ENCODE data around the gene CD320.

Gene CD320

GRCh38 chr19:8337728-8338127 lies 29.6 kb upstream of the CD320 start:
- Mint-ChIP-seq H3K36me3 (no peaks in the 10 kb centered on the region), H3K9me3 (no peaks in the 10 kb centered on the region), H3K27me3 (peaks cover 19% of the 10 kb centered on the region)

GRCh38 chr19:8336660-8337059 lies 28.5 kb upstream of the CD320 start:
- peaks cover 19% of the 10 kb centered on the region for H3K27me3 Mint-ChIP-seq
- no peak overlapping the region for H3K27ac Mint-ChIP-seq
- no peaks in the 10 kb centered on the region for H3K36me3 Mint-ChIP-seq
- DNase-seq (ENCODE audit: low spot score in 2 of 2) = no peak
- no peaks in the 10 kb centered on the region for H3K9me3 Mint-ChIP-seq
- peaks cover 9% of the 10 kb centered on the region for H3K4me1 Mint-ChIP-seq
- H3K4me3 Mint-ChIP-seq = no peak overlapping the region
- no peak for ATAC-seq (ENCODE audit: low read depth)

More at GRCh38 chr19:8337728-8338127, 29.6 kb upstream of the CD320 start:
- Mint-ChIP-seq H3K27ac (no peak overlapping the region), H3K4me3 (no peak overlapping the region), H3K4me1 (peaks cover 9% of the 10 kb centered on the region)
- ATAC-seq (ENCODE audit: low read depth) (no peak), DNase-seq (ENCODE audit: low spot score in 2 of 2) (no peak)

- H3K27me3 Mint-ChIP-seq = peaks cover 19% of the 10 kb centered on the region
- ATAC-seq (ENCODE audit: low read depth) (no peak), DNase-seq (ENCODE audit: low spot score in 2 of 2) (no peak)
- H3K4me1 Mint-ChIP-seq = peaks cover 9% of the 10 kb centered on the region
- no peaks in the 10 kb centered on the region for H3K9me3 Mint-ChIP-seq
- H3K27ac Mint-ChIP-seq = no peak overlapping the region
- no peaks in the 10 kb centered on the region for H3K36me3 Mint-ChIP-seq
- peak overlapping the region; percentile 44 for H3K4me3 Mint-ChIP-seq
Observed at GRCh38 chr19:8336072-8336569, 28.0 kb upstream of the CD320 start.

GRCh38 chr19:8335343-8336071 lies 27.3 kb upstream of the CD320 start:
- peak; percentile 75 for ATAC-seq (ENCODE audit: low read depth)
- H3K4me3 Mint-ChIP-seq = peak overlapping the region; percentile 44
- peaks cover 16% of the 10 kb centered on the region for H3K27me3 Mint-ChIP-seq
- no peak for DNase-seq (ENCODE audit: low spot score in 2 of 2)
- no peaks in the 10 kb centered on the region for H3K9me3 Mint-ChIP-seq
- peaks cover 7% of the 10 kb centered on the region for H3K4me1 Mint-ChIP-seq
- no peak overlapping the region for H3K27ac Mint-ChIP-seq
- H3K36me3 Mint-ChIP-seq = no peaks in the 10 kb centered on the region

- peak; percentile 25 for ATAC-seq (ENCODE audit: low read depth)
Observed at GRCh38 chr19:8334458-8335342, 26.5 kb upstream of the CD320 start.

GRCh38 chr19:8333767-8334457 lies 25.8 kb upstream of the CD320 start:
- peaks cover 13% of the 10 kb centered on the region for H3K27me3 Mint-ChIP-seq
- peak overlapping the region; percentile 34 for H3K4me3 Mint-ChIP-seq

More at GRCh38 chr19:8334458-8335342, 26.5 kb upstream of the CD320 start:
- Mint-ChIP-seq H3K9me3 (no peaks in the 10 kb centered on the region), H3K4me3 (no peak overlapping the region), H3K27ac (no peak overlapping the region), H3K4me1 (peaks cover 5% of the 10 kb centered on the region), H3K27me3 (peaks cover 14% of the 10 kb centered on the region), H3K36me3 (no peaks in the 10 kb centered on the region)
- no peak for DNase-seq (ENCODE audit: low spot score in 2 of 2)

GRCh38 chr19:8332976-8333766 lies 25.0 kb upstream of the CD320 start:
- ATAC-seq (ENCODE audit: low read depth) (no peak), DNase-seq (ENCODE audit: low spot score in 2 of 2) (no peak)
- Mint-ChIP-seq H3K36me3 (no peaks in the 10 kb centered on the region), H3K27me3 (peaks cover 17% of the 10 kb centered on the region), H3K27ac (no peak overlapping the region), H3K9me3 (no peaks in the 10 kb centered on the region), H3K4me1 (peaks cover 5% of the 10 kb centered on the region), H3K4me3 (peak overlapping the region; percentile 21)

More at GRCh38 chr19:8333767-8334457, 25.8 kb upstream of the CD320 start:
- H3K9me3 Mint-ChIP-seq = no peaks in the 10 kb centered on the region
- ATAC-seq (ENCODE audit: low read depth) (no peak), DNase-seq (ENCODE audit: low spot score in 2 of 2) (no peak)
- H3K4me1 Mint-ChIP-seq = peaks cover 5% of the 10 kb centered on the region
- H3K36me3 Mint-ChIP-seq = no peaks in the 10 kb centered on the region
- no peak overlapping the region for H3K27ac Mint-ChIP-seq

- Mint-ChIP-seq H3K9me3 (no peaks in the 10 kb centered on the region), H3K27ac (no peak overlapping the region), H3K4me3 (no peak overlapping the region), H3K27me3 (peaks cover 15% of the 10 kb centered on the region), H3K36me3 (peaks cover 2% of the 10 kb centered on the region), H3K4me1 (peaks cover 5% of the 10 kb centered on the region)
- ATAC-seq (ENCODE audit: low read depth) (no peak), DNase-seq (ENCODE audit: low spot score in 2 of 2) (no peak)
Observed at GRCh38 chr19:8331263-8331845, 23.2 kb upstream of the CD320 start.

- H3K4me3 Mint-ChIP-seq = no peak overlapping the region
- H3K27ac Mint-ChIP-seq = no peak overlapping the region
- no peak for ATAC-seq (ENCODE audit: low read depth)
- no peaks in the 10 kb centered on the region for H3K9me3 Mint-ChIP-seq
- peaks cover 2% of the 10 kb centered on the region for H3K4me1 Mint-ChIP-seq
- peaks cover 13% of the 10 kb centered on the region for H3K27me3 Mint-ChIP-seq
- no peak for DNase-seq (ENCODE audit: low spot score in 2 of 2)
- peaks cover 2% of the 10 kb centered on the region for H3K36me3 Mint-ChIP-seq
Observed at GRCh38 chr19:8329996-8330395, 21.8 kb upstream of the CD320 start.

GRCh38 chr19:8325454-8325853 lies 17.3 kb upstream of the CD320 start:
- H3K9me3 Mint-ChIP-seq = no peaks in the 10 kb centered on the region
- H3K4me1 Mint-ChIP-seq = peaks cover 12% of the 10 kb centered on the region
- H3K27me3 Mint-ChIP-seq = peaks cover 11% of the 10 kb centered on the region
- no peak for DNase-seq (ENCODE audit: low spot score in 2 of 2)
- no peak overlapping the region for H3K4me3 Mint-ChIP-seq
- ATAC-seq (ENCODE audit: low read depth) = no peak
- H3K27ac Mint-ChIP-seq = no peak overlapping the region
- H3K36me3 Mint-ChIP-seq = peaks cover 2% of the 10 kb centered on the region

- H3K27ac Mint-ChIP-seq = no peak overlapping the region
Observed at GRCh38 chr19:8324186-8325050, 16.3 kb upstream of the CD320 start.

GRCh38 chr19:8323781-8324185 lies 15.6 kb upstream of the CD320 start:
- ATAC-seq (ENCODE audit: low read depth) (no peak), DNase-seq (ENCODE audit: low spot score in 2 of 2) (no peak)
- Mint-ChIP-seq H3K4me1 (peaks cover 18% of the 10 kb centered on the region), H3K27ac (no peak overlapping the region), H3K9me3 (no peaks in the 10 kb centered on the region), H3K27me3 (peaks cover 11% of the 10 kb centered on the region), H3K36me3 (peaks cover 2% of the 10 kb centered on the region), H3K4me3 (peak overlapping the region; percentile 14)

More at GRCh38 chr19:8324186-8325050, 16.3 kb upstream of the CD320 start:
- peaks cover 2% of the 10 kb centered on the region for H3K36me3 Mint-ChIP-seq
- no peak for DNase-seq (ENCODE audit: low spot score in 2 of 2)
- no peak for ATAC-seq (ENCODE audit: low read depth)
- peaks cover 18% of the 10 kb centered on the region for H3K4me1 Mint-ChIP-seq
- H3K27me3 Mint-ChIP-seq = peaks cover 11% of the 10 kb centered on the region
- H3K4me3 Mint-ChIP-seq = no peak overlapping the region
- H3K9me3 Mint-ChIP-seq = no peaks in the 10 kb centered on the region

Data from memory B cell (primary cell).